Stomach (tissue), 9 donors: ENCODE results near the gene TYW1. TPM values are rescaled to one million over a fixed set of nuclear protein-coding genes. Genes with fewer than 3 reads are reported as not detected.
"Not testable (repeated sequence)": the region's sequence is repeated elsewhere in the genome, so short reads cannot be mapped to it uniquely, and the experiment has no call there.

Source experiments
- DNase-seq, 2 donors: peaks; one replicate each; pipeline versions ENCODE4 v3.0.0 to v3.0.0-alpha.2; 2013 to 2019
- H3K27ac ChIP-seq, 5 donors: fragments of 200-600 bp in 4 of 5; sonication (generic) in 4 of 5; one replicate each; pipeline ENCODE4 v1.5.1; 2013 to 2019; ENCODE audit warnings: mild to moderate bottlenecking in 1 of 5, moderate library complexity in 1 of 5
- H3K27me3 ChIP-seq, 3 donors: fragments of 200-600 bp; sonication (generic); one replicate each; pipeline ENCODE4 v1.5.1; 2017 to 2019; ENCODE audit warnings: mixed run types in 1 of 3
- H3K36me3 ChIP-seq, 4 donors: fragments of 200-600 bp; sonication (generic); 1 replicate in 3 of 4; 2 replicates in 1 of 4; pipeline ENCODE4 v1.5.1; 2016 to 2019
- H3K4me1 ChIP-seq, 4 donors: fragments of 200-600 bp; sonication (generic); one replicate each; pipeline ENCODE4 v1.5.1; 2016 to 2019
- H3K4me3 ChIP-seq, 4 donors: fragments of 200-600 bp; sonication (generic) in 3 of 4; one replicate each; pipeline ENCODE4 v1.5.1; 2016 to 2019; ENCODE audit warnings: mild to moderate bottlenecking in 1 of 4
- H3K9me3 ChIP-seq, 4 donors: fragments of 200-600 bp; sonication (generic); one replicate each; pipeline ENCODE4 v1.5.1; 2016 to 2019
- CTCF ChIP-seq, 7 experiments: fragments of 450-650 bp in 4 of 7; fragments of 200-600 bp in 3 of 7; sonication (generic) in 3 of 7; IDR thresholded peaks; one replicate each; pipeline ENCODE4 v1.5.1; 2016 to 2019; ENCODE audit warnings: antibody characterized with exemption in 7 of 7, control low read depth in 2 of 7, mild to moderate bottlenecking in 1 of 7
- EP300 ChIP-seq: sonication (generic); formaldehyde crosslinking; IDR thresholded peaks from one replicate; pipeline ENCODE4 v1.6.1; 2017; ENCODE audit warnings: antibody characterized with exemption
- POLR2A ChIP-seq, 4 donors: fragments of 450-650 bp; IDR thresholded peaks; one replicate each; pipeline ENCODE4 v1.6.1; 2016; ENCODE audit warnings: antibody characterized with exemption in 4 of 4, control low read depth in 2 of 4, mild to moderate bottlenecking in 1 of 4, moderate library complexity in 1 of 4
- POLR2AphosphoS5 ChIP-seq, 3 donors: sonication (generic); formaldehyde crosslinking; IDR thresholded peaks; one replicate each; pipeline ENCODE4 v1.6.1; 2016; ENCODE audit warnings: antibody characterized with exemption in 3 of 3
- WGBS, 5 donors: extraction: QIAGEN DNeasy Blood & Tissue Kit in 3 of 5; methylation state at CpG; one replicate each; pipeline versions ENCODE4 v1.1.5 to v1.1.7; 2013 to 2018; 5-methylcytosine and 5-hydroxymethylcytosine counted together
- intact Hi-C: fragments of 100-400 bp; cut with DNase I; formaldehyde crosslinking; loops from one replicate; pipeline ENCODE4 v1.15.1; 2023; ENCODE audit warnings: low total_unique reads
- polyA plus RNA-seq, 3 donors: library from polyadenylated mRNA; stranded (reverse); fragments of 200-250 nt; gene quantifications; one replicate each; pipeline ENCODE4 v1.2.3, GENCODE V29; 2013
- total RNA-seq, 5 donors: library from RNA; depleted of rRNA; stranded (reverse); fragments of >200 nt; gene quantifications; one replicate each; pipeline versions ENCODE4 v1.1.0 to v1.2.3, GENCODE V29; 2014 to 2016
- donor health status: healthy with polysubstance abuse.
- donor health status: Bipolar disorder and iron deficiency.
- donor health status: healthy.

TYW1 gene
- total and polyA plus RNA-seq, 8 donors, result 5.2 to 74.7 (median 11.0) TPM

DNA sequence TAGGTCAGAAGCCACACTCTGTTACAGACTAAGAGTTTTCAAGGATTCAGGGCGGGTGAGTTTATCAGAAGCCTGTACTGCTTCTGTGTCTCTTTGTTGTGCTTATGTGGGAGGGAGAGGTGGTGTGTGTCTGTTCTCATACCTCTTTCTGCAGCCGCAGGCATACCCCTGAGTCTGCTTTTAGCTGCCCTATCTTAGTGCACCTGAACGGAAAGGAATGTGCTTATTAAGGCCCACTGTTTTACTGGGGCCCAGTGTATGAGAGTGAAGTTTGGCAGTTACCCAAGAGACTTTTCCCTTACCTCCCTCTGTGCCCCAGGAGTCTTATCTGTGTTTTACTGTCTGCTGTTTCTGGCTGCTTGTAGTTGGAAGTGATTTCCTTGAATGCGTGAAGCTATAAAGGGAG lies 104.3 kb downstream of the TYW1 start:
- Histone ChIP-seq H3K27me3 (no peaks in the 10 kb centered on the region), H3K4me1 (peaks cover 0 to 3% (median 0%) of the 10 kb centered on the region in 4 donors), H3K27ac (no peak overlapping the region), H3K36me3 (peaks cover 0 to 39% (median 17%) of the 10 kb centered on the region in 4 donors), H3K4me3 (no peak overlapping the region), H3K9me3 (no peaks in the 10 kb centered on the region)
- TF ChIP-seq POLR2AphosphoS5 (IDR thresholded peaks at IDR 0.05), result no peak
- no peak for TF ChIP-seq EP300
- TF ChIP-seq CTCF (IDR thresholded peaks at IDR 0.05), result no peak
- 31 to 62% (median 46%) methylated on average over 4 of the region's 4 CpGs for WGBS, 5 donors
- intact Hi-C loops, result no loop called here
- DNase-seq, result peak in 1 of 2 donors; percentile 60

DNA sequence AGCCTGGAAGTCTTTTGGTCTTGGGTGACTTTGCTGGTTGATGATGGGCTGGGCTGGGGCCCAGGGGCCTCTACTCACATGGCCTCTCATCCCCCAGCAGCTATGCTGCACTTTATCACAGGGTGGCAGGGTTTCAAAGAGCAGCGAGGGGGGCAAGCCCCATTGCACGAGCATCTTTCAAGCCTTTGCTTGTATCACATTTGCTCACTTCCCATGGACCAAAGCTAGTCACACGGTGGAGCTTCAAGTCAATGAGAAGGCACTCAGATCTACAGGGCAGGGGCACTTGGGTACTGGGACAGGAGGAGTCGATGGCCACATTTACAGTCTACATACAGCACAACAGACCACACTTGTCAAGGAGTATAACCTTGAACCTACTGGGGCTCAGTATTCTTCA lies 108.3 kb downstream of the TYW1 start:
- H3K9me3 ChIP-seq, intact Hi-C loops, H3K4me3 ChIP-seq, H3K27me3 ChIP-seq, H3K27ac ChIP-seq, DNase-seq, H3K4me1 ChIP-seq: not testable (repeated sequence)
- whole genome bisulfite sequencing, 5 donors, result 81 to 94% (median 83%) methylated on average over 4 of the region's 4 CpGs
- peaks cover 0 to 37% (median 11%) of the 10 kb centered on the region in 4 donors for H3K36me3 ChIP-seq

- peaks cover 0 to 37% (median 13%) of the 10 kb centered on the region in 4 donors for H3K36me3 ChIP-seq
- TF ChIP-seq POLR2A (IDR thresholded peaks at IDR 0.05), result no peak
- TF ChIP-seq EP300, result no peak
- TF ChIP-seq POLR2AphosphoS5 (IDR thresholded peaks at IDR 0.05), result no peak
- TF ChIP-seq CTCF (IDR thresholded peaks at IDR 0.05), result no peak
- intact Hi-C loops, result no loop called here
- no peaks in the 10 kb centered on the region for H3K27me3 ChIP-seq
- WGBS, 5 donors, result 36 to 48% (median 40%) methylated on average over 4 of the region's 4 CpGs
- H3K27ac ChIP-seq, result no peak overlapping the region
- no peak overlapping the region for H3K4me3 ChIP-seq
- no peak for DNase-seq
- peaks cover 0 to 3% (median 0%) of the 10 kb centered on the region in 4 donors for H3K4me1 ChIP-seq
- H3K9me3 ChIP-seq, result no peaks in the 10 kb centered on the region
These were observed 108.7 kb downstream of the TYW1 start for GRCh38 chr7:67105377-67105776.

GRCh38 chr7:67106255-67106654 lies 109.6 kb downstream of the TYW1 start:
- H3K27ac ChIP-seq, H3K9me3 ChIP-seq, intact Hi-C loops, DNase-seq, H3K4me3 ChIP-seq, H3K27me3 ChIP-seq, H3K4me1 ChIP-seq: not testable (repeated sequence)
- 78 to 93% (median 87%) methylated on average over 4 of the region's 4 CpGs for WGBS, 5 donors
- peaks cover 0 to 32% (median 15%) of the 10 kb centered on the region in 4 donors for H3K36me3 ChIP-seq

DNA sequence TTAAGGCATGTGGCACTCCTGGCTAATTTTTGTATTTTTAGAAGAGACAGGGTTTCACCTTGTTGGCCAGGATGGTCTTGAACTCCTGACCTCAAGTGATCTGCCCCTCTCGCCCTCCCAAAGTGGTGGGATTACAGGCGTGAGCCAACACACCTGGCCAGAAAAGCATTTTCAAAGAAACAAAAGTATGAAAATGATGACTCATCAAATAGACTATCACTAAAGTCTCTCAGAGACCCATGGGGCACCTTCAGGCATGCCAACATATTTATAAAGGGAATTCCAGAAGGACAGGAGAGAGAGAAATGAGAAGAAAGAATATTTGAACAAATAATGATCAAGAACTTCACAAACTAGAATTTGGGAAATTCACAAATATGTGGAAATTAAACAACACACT lies 114.7 kb downstream of the TYW1 start:
- H3K27me3 ChIP-seq, H3K27ac ChIP-seq, intact Hi-C loops, H3K4me1 ChIP-seq, H3K9me3 ChIP-seq, DNase-seq, H3K4me3 ChIP-seq: not testable (repeated sequence)
- WGBS, 5 donors, result 90 to 100% (median 97%) methylated on average over 2 of the region's 2 CpGs
- H3K36me3 ChIP-seq, result peaks cover 0 to 23% (median 6%) of the 10 kb centered on the region in 4 donors

GRCh38 chr7:67114483-67115246 lies 118.0 kb downstream of the TYW1 start:
- peaks cover 0 to 28% (median 19%) of the 10 kb centered on the region in 4 donors for H3K36me3 ChIP-seq
- H3K4me3 ChIP-seq, H3K27me3 ChIP-seq, H3K27ac ChIP-seq, intact Hi-C loops, H3K4me1 ChIP-seq, H3K9me3 ChIP-seq: not testable (repeated sequence)
- peak in 1 of 2 donors; percentile 21 for DNase-seq

DNA sequence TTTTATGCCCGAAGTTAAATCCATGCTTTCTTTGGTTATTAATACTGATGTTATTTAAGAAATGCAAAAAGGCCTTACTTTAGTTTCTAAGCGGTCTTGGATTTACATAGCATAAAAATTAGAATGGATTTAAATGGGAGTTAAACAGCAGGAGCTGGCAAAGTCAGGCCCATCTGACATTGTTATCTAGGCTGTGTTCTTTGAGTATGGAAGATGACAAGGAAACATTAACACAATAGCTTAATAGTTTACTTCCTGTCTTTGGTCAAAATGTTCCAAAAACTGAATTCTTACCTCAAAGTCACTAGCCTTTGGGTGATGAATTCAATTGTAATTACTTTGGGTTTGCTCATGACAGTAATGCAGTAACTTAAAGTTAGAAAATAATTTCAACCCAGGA lies 123.9 kb downstream of the TYW1 start:
- H3K27me3 ChIP-seq, DNase-seq, H3K4me1 ChIP-seq, H3K9me3 ChIP-seq, H3K4me3 ChIP-seq, H3K27ac ChIP-seq, intact Hi-C loops: not testable (repeated sequence)
- WGBS, 5 donors, result 85 to 93% (median 91%) methylated on average over 2 of the region's 2 CpGs
- H3K36me3 ChIP-seq, result peaks cover 0 to 43% (median 20%) of the 10 kb centered on the region in 4 donors

DNA sequence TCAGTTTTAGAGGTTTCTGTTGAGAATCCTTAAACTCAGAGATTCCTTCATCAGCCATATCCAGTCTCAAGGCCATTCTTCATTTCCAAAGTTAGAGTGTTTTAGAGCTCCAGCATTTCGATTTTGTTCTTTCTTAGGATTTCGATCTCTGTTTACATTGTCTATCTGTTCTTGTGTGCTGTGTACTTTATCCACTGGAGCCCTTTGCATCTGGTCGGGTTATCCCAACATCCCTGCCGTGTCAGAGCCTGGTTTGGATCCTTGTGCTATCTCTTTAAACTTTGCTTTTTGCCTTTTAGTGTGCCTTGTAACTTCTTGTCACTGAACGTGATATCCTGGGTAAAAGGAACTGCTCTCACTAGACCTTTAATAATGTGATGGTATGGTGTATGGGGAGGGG lies 131.6 kb downstream of the TYW1 start:
- H3K4me1 ChIP-seq, result peaks cover 8 to 20% (median 12%) of the 10 kb centered on the region in 4 donors
- intact Hi-C loops, H3K4me3 ChIP-seq, H3K27ac ChIP-seq, H3K27me3 ChIP-seq, H3K9me3 ChIP-seq, DNase-seq: not testable (repeated sequence)
- H3K36me3 ChIP-seq, result peaks cover 0 to 19% (median 6%) of the 10 kb centered on the region in 4 donors
- WGBS, 5 donors, result 27 to 65% (median 37%) methylated on average over 5 of the region's 5 CpGs

DNA sequence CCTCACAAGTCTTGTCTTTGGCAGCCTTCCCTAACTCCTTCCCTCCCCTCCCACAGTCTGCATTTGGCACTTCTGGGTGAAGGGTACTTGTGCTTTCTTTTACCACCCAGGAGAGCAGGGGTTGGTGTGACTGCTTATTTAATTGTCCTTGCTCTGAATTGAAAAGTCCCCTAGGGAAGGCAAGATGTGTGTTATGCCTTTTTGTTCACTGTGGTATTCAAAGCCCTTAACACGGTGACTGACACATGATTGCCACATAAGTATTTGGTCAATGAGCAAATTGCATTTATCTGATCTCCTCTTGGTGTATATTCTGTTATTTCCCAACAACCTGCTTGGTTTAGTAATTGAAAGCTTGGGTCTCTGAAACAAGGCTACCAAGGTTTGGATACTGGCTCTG lies 134.1 kb downstream of the TYW1 start:
- intact Hi-C loops, result not testable (repeated sequence)

DNA sequence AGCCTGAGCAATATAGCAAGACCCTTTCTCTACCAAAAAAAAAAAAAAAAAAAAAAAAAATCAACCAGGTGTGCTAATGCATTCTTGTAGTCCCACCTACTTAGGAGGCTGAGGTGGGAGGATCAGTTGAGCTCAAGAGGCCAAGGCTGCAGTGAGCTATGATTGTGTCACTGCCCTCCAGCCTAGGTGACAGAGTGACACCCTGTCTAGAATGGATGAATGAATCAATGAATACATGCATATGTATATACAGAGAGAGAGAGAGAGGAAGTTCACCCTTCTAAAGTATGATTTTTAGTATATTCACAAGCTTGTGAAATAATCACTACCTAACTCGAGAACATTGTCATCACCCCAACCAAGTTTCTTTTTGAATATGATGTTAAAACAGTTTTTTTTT lies 138.3 kb downstream of the TYW1 start:
- H3K27ac ChIP-seq, H3K4me1 ChIP-seq, H3K4me3 ChIP-seq, H3K27me3 ChIP-seq, H3K9me3 ChIP-seq, intact Hi-C loops, H3K36me3 ChIP-seq, DNase-seq: not testable (repeated sequence)
- 78 to 90% (median 89%) methylated on average over 1 of the region's 1 CpG for WGBS, 5 donors

More for the DNA sequence above, 134.1 kb downstream of the TYW1 start:
- H3K4me3 ChIP-seq, H3K27ac ChIP-seq, DNase-seq, H3K27me3 ChIP-seq, H3K36me3 ChIP-seq, H3K9me3 ChIP-seq: not testable (repeated sequence)
- 77 to 93% (median 85%) methylated on average over 1 of the region's 1 CpG for WGBS, 5 donors
- H3K4me1 ChIP-seq, result peaks cover 8 to 20% (median 12%) of the 10 kb centered on the region in 4 donors
